Stimulated activated CD8-positive, alpha-beta memory T cell treated with anti-CD3 and anti-CD28 coated beads, Interleukin-15, amount 100 ng/mL, for 1 hour (primary cell): ENCODE results near the gene HSPA5.

Experiments used
- DNase-seq: peaks from one replicate; pipeline ENCODE4 v3.0.0-alpha.2; 2020; ENCODE audit warnings: low read depth

The HSPA5 gene

GRCh38 chr9:125189361-125190289 is 51.5 kb downstream of the HSPA5 start, which contains the start of gene PPP6C:
Gene PPP6C, minus strand, starts transcription at chr9:125189803. Its CDS starts 85 bp downstream, at chr9:125189718.
- DNase-seq = peak; percentile 94

DNA sequence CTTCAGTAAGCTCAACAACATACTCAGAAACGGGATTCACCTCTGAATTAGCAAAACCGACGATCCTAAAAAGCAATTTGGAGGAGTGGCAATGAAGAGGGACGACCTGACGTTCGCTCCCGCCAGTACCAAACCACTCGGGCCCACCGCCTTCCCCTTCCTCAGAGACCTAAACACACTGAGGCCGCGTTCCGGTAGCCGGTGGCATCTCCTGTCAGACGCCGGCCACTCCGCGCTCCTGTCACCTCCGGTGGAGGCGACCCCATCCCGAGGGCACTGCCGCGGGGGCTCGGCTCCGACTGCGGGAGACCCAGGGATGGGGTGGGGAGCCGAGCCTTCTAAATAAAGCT is 52.2 kb downstream of the HSPA5 start:
- DNase-seq = peak; percentile 6
